ENCODE results near the gene MANSC1. TPM values are rescaled to one million over a fixed set of nuclear protein-coding genes. Genes with fewer than 3 reads are reported as not detected.

The MANSC1 gene
- total RNA-seq, 4 donors from 2014 or later = 11.0 to 31.2 (median 22.1) TPM

- Histone ChIP-seq H3K27me3 (no peaks in the 10 kb centered on the region), H3K27ac (no peak overlapping the region), H3K36me3 (peaks cover 0 to 49% of the 10 kb centered on the region in 2 donors), H3K9me3 (no peaks in the 10 kb centered on the region), H3K4me1 (peaks cover 0 to 16% (median 0%) of the 10 kb centered on the region in 3 donors), H3K4me3 (no peak overlapping the region)
- ATAC-seq = no peak
- TF ChIP-seq EP300 (IDR thresholded peaks at IDR 0.05) = no peak
- TF ChIP-seq POLR2A (IDR thresholded peaks at IDR 0.05) = no peak
- no peak for TF ChIP-seq POLR2AphosphoS5 (IDR thresholded peaks at IDR 0.05)
- TF ChIP-seq, protein P1, sequence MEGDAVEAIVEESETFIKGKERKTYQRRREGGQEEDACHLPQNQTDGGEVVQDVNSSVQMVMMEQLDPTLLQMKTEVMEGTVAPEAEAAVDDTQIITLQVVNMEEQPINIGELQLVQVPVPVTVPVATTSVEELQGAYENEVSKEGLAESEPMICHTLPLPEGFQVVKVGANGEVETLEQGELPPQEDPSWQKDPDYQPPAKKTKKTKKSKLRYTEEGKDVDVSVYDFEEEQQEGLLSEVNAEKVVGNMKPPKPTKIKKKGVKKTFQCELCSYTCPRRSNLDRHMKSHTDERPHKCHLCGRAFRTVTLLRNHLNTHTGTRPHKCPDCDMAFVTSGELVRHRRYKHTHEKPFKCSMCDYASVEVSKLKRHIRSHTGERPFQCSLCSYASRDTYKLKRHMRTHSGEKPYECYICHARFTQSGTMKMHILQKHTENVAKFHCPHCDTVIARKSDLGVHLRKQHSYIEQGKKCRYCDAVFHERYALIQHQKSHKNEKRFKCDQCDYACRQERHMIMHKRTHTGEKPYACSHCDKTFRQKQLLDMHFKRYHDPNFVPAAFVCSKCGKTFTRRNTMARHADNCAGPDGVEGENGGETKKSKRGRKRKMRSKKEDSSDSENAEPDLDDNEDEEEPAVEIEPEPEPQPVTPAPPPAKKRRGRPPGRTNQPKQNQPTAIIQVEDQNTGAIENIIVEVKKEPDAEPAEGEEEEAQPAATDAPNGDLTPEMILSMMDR (IDR thresholded peaks at IDR 0.05) = no peak
- 62 to 65% methylated on average over 5 to 12 of the region's 12 CpGs for WGBS, 2 donors (ENCODE audit: low coverage in 1 of 2)
Observed at GRCh38 chr12:12333407-12334366, 16.4 kb downstream of the MANSC1 start.

DNA sequence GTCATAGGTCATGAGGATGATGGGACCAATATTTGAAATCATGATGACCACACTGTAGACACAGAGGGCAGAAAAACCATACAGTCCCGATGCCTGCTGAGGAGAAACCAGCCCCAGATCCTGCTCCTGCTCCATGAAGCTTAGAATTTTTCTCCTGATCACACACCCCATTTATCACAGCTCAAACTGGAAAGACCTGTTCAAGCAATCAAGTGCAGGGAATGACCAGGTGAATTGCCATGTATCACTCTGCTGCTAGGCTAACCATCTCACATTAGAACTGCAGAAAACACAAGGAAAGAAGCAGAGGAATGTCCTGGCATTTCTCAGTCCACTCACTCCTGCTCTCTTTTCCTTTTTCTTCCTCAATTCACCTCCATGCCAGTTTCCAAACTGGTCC lies 18.1 kb downstream of the MANSC1 start:
- no peak overlapping the region for H3K4me3 ChIP-seq
- peaks cover 0 to 16% (median 0%) of the 10 kb centered on the region in 3 donors for H3K4me1 ChIP-seq
- no peak overlapping the region for H3K27ac ChIP-seq
- peaks cover 0 to 31% of the 10 kb centered on the region in 2 donors for H3K36me3 ChIP-seq
- no peaks in the 10 kb centered on the region for H3K9me3 ChIP-seq
- ATAC-seq = no peak
- TF ChIP-seq POLR2A (IDR thresholded peaks at IDR 0.05) = no peak
- no peak for TF ChIP-seq POLR2AphosphoS5 (IDR thresholded peaks at IDR 0.05)
- TF ChIP-seq EP300 (IDR thresholded peaks at IDR 0.05) = no peak
- TF ChIP-seq, protein P1 (IDR thresholded peaks at IDR 0.05) = no peak
- WGBS, 2 donors (ENCODE audit: low coverage in 1 of 2) = 63 to 82% methylated on average over 1 of the region's 1 CpG
- H3K27me3 ChIP-seq = no peaks in the 10 kb centered on the region

- TF ChIP-seq, protein P1 (IDR thresholded peaks at IDR 0.05) = no peak
- TF ChIP-seq POLR2A (IDR thresholded peaks at IDR 0.05) = no peak
- TF ChIP-seq POLR2AphosphoS5 (IDR thresholded peaks at IDR 0.05) = no peak
- no peak for TF ChIP-seq EP300 (IDR thresholded peaks at IDR 0.05)
- Histone ChIP-seq H3K36me3 (peaks cover 0 to 25% of the 10 kb centered on the region in 2 donors), H3K4me3 (no peak overlapping the region), H3K27ac (no peak overlapping the region), H3K4me1 (peaks cover 0 to 16% (median 0%) of the 10 kb centered on the region in 3 donors), H3K9me3 (no peaks in the 10 kb centered on the region), H3K27me3 (no peaks in the 10 kb centered on the region)
- 70 to 86% methylated on average over 7 of the region's 7 CpGs for WGBS, 2 donors (ENCODE audit: low coverage in 1 of 2)
- no peak for ATAC-seq
Observed at GRCh38 chr12:12331244-12331771, 18.7 kb downstream of the MANSC1 start.

DNA sequence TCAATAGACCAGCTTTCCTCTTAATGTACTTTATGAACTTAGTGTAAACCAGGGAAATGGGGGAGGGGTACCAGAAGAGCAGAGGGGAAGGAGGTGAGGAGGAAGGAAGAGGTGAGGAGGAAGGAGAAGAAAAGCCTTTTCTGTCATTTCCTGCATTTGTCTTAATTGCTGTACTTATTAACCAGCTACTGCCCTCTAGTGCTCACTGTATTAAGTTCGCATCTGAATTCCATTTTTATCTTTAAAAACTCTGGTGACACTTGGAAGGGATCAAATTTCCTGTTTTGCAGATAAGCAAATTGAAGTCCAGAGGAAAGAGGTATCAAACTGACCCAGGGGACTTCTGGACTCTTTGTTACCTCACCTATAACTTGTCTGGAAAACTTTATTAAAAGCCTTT lies 22.2 kb downstream of the MANSC1 start:
- peaks cover 0 to 20% of the 10 kb centered on the region in 2 donors for H3K36me3 ChIP-seq
- no peaks in the 10 kb centered on the region for H3K9me3 ChIP-seq
- no peak overlapping the region for H3K4me3 ChIP-seq
- H3K4me1 ChIP-seq = no peaks in the 10 kb centered on the region
- no peak for TF ChIP-seq POLR2AphosphoS5 (IDR thresholded peaks at IDR 0.05)
- TF ChIP-seq POLR2A (IDR thresholded peaks at IDR 0.05) = no peak
- TF ChIP-seq, protein P1 (IDR thresholded peaks at IDR 0.05) = peak; percentile 48 to 70 (median 64)
- 0% methylated on average over 1 of the region's 1 CpG for WGBS, 2 donors (ENCODE audit: low coverage in 1 of 2)
- H3K27me3 ChIP-seq = no peaks in the 10 kb centered on the region
- no peak overlapping the region for H3K27ac ChIP-seq
- peak; percentile 34 for ATAC-seq

All from gastroesophageal sphincter (tissue), 4 donors.